Measurements from ENCODE around the gene CTBP1.
"Not testable (repeated sequence)": the region's sequence is repeated elsewhere in the genome, so short reads cannot be mapped to it uniquely, and the experiment has no call there.

The CTBP1 gene

GRCh38 chr4:1237981-1238675, 10.8 kb downstream of the CTBP1 start:
- no peak for DNase-seq (ENCODE audit: low read depth in 2 of 2)

DNA sequence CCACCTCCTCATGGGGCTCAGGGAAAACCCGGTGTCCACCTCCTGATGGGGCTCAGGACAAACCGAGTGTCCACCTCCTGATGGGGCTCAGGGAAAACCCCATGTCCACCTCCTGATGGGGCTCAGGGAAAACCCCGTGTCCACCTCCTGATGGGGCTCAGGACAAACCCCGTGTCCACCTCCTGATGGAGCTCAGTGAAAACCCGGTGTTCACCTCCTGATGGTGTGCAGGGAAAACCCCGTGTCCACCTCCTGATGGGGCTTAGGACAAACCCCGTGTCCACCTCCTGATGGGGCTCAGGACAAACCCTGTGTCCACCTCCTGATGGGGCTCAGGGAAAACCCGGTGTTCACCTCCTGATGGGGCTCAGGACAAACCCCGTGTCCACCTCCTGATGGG, 11.7 kb downstream of the CTBP1 start:
- not testable (repeated sequence) for DNase-seq (ENCODE audit: low read depth in 2 of 2)

DNA sequence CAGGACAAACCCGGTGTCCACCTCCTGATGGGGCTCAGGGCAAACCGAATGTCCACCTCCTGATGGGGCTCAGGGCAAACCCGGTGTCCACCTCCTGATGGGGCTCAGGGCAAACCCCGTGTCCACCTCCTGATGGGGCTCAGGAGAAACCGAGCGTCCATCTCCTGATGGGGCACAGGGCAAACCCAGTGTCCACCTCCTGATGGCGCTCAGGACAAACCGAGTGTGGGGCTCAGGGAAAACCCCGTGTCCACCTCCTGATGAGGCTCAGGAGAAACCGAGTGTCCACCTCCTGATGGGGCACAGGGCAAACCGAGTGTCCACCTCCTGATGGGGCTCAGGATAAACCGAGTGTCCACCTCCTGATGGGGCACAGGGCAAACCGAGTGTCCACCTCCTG, 12.1 kb downstream of the CTBP1 start:
- not testable (repeated sequence) for DNase-seq (ENCODE audit: low read depth in 2 of 2)

DNA sequence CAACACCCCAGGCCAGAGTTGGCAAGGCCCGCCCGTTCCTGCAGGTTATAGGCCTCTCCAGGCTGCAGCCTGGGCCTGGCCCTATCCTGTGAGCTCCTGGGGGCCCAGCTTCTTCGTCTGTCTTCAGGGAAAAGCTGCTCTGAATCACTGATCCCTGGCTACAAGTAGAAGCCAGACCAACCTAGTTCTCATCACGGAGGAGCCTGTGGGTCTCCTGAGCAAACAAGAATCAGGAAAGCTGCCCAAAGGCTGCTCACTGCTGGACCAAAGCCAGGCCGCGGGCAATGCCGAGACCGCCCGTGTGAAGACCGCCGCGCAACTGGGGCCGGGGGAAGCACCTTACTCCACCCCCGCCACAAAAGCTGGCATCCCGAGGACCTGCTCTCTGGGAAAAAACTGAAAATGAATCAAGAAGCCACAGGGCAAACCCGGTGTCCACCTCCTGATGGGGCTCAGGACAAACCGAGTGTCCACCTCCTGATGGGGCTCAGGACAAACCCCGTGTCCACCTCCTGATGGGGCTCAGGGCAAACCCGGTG, 12.8 kb downstream of the CTBP1 start:
- DNase-seq (ENCODE audit: low read depth in 2 of 2) = no peak

GRCh38 chr4:1235381-1236102, 13.4 kb downstream of the CTBP1 start:
- DNase-seq (ENCODE audit: low read depth in 2 of 2) = no peak

DNA sequence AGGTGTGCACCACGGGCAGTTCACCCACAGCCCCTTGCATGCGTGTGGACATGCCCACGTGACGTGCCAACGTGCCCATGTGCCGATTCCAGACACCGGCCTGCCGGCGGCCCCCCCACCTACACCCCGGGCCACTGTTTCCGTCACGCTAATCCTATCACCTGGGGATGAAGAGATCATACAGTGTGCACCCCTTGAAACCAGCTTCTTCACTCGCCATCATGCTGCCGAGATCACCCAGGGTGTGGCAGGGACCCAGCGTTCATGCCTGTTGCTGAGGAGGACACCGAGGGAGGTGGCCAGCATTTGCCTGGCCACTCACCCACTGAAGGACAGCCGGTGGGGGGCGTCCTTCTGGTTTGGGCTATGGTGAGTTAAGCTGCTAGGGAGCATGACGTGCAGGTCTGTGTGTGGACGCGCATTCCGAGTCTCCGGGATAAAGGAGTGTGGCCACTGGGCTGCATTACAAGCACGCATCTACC, 14.1 kb downstream of the CTBP1 start:
- no peak for DNase-seq (ENCODE audit: low read depth in 2 of 2)

DNA sequence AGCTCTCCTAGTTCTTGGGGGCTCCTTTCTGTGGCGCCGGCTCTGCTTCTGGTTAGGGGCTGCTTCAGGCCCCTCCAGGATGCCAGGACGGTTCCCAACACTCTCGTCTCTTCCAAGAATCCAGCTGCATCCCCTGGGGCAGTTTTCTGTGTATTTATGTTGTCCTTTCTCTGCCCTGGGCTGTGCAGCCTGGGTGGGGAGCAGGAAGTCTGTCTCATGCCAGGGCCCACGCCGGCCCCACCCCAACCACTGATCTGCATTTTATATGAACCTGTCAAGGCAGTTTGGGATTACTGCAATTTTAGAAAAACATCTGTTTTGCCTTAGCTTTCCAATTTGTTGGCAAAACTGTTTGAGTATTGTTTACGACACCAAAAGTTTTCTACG, 14.6 kb downstream of the CTBP1 start:
- no peak for DNase-seq (ENCODE audit: low read depth in 2 of 2)

DNA sequence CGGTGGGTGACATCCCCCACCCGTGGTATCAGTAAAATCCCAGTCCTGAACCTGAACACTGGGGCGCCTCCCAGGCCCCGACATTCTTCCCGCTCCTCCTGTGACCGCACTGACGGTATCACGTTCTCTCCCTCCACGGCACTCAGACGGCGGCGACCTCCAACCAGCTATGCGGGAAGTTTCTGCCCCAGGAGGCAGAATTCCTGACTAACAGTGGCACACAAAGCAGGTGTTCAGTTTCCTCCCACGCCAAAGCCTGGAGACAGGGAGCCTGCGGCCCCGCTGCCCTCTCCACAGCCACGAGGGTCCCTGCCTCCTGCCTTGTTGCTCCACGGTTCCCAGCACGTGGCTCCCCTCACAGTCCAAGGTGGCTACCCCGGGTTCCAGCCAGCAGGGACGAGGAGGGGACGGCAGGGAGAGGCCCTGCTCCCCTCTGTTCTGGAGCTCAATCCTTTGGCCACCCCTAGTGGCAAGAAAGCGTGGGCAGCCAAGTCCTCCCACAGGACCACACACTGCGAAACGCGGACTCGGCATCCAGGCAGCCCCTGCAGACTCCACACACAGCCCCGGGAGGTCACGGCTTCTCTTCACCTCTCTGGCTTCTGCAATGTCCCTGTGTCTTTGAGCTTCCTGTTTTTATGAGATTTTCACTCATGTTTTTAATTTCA, 15.2 kb downstream of the CTBP1 start:
- DNase-seq (ENCODE audit: low read depth in 2 of 2) = no peak

DNA sequence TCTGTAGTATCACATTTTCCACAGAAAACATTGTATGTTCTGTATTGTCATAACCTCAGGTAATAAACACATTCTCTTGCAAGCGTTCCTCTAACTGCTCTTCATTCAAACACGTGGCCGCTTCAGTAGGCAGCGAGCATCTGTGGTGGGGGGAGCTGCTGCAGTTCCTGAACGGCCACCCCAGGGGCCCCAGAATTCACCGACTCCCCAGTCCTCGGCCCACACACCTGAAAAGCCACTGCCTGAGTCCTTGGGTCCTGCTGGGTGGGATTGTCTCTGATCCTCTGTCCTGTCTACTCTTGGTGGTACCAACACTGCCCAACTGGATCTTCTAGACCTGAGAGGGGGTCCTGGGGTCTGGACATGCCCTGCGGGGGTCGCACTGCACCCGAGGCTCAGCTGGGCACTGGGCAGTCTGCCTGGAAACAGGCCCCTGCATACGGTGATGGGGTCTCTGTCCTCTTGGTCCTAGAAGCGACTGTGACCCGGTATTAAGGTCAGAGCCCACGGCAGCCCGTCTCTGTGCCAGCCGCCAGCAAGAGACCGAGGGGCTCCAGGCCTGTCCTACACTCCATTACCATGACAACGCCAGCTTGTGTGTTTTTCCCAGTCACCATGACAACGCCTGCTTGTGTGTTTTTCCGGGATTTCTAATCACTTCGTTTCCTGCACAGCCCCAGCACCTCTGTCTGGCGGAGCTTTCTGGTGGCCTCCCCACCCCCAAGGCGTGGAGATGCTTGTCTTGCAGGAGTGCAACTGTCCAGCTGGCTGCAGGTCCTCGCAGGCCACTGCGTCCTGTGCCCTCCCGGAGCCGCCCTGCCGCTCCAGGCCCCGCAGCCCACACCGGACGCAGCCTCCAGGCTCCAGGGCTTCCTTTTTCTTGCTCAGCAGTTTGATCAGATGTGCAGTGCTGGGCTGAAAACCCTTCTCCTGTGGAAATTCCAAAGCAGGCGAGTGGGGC, 16.0 kb downstream of the CTBP1 start:
- DNase-seq (ENCODE audit: low read depth in 2 of 2) = no peak

DNA sequence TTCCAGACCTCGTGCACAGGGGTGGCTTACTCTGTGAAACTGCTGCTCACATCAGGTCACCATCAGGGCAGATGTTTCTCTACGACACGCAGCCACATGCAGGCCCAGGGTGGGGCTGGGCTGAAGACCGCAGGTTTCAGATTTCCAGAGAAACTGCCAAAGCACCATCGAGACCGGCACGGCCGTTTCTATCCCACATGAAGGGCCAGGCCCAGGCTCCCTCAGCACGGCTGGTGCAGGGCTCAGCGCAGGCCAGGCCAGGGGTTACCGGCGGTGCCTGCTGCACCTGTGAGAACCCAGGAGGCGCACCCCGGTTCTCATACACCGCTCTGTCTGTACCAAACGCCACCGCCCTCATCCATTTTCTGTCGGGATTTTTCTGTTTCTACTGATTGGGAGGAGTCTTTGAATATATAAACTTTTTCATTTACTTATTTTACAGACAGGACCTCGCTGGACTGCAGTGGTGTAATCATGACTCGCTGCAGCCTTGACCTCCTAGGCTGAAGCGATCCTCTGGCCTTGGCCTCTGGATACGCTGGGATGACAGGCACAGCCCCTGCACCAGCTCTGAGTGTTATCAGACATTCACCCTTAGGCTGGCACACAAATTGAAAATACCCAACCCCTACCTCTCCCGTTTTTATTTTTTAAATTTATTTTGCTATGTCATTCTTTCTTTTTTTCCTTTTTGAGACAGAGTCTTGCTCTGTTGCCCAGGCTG, 17.1 kb downstream of the CTBP1 start:
- no peak for DNase-seq (ENCODE audit: low read depth in 2 of 2)

- DNase-seq (ENCODE audit: low read depth in 2 of 2) = no peak
These were observed 17.8 kb downstream of the CTBP1 start for GRCh38 chr4:1230971-1231636.

- DNase-seq (ENCODE audit: low read depth in 2 of 2) = no peak
These were observed 18.6 kb downstream of the CTBP1 start for GRCh38 chr4:1230316-1230715.

DNA sequence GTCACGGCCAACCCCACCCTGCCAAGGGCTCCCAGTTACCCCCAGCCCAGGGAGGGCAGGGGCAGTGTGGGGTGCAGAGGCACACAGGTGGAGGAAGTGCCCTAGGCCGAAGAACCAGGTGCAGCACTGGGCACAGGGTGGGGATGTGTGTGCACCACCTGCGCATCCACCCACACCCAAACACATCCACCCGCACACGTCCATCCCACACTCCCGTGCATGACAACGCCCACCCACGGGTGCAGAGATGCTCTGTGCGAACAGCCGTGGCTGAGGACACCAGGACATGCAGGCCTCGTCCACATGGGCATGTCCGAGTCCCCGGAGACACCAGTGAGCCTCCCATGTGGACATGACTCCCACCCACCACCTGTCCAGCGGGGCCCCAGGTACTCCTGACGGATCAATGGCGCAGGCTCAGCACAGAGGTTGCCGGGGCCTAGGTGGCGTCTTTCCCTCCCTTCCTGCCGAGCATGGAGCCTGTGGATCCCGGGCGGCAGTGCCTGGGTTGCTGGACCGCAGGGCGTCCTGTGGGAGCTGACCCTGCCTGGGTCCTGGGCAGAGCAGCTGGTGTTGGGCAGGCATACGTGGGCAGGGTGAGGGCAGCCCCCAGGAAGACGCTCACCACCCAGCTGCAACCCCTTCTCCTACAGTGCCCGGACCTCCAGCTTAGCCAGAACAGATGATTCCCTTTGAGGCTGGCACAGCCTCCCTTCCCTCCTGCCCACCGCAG, 19.6 kb downstream of the CTBP1 start:
- DNase-seq (ENCODE audit: low read depth in 2 of 2) = no peak

DNA sequence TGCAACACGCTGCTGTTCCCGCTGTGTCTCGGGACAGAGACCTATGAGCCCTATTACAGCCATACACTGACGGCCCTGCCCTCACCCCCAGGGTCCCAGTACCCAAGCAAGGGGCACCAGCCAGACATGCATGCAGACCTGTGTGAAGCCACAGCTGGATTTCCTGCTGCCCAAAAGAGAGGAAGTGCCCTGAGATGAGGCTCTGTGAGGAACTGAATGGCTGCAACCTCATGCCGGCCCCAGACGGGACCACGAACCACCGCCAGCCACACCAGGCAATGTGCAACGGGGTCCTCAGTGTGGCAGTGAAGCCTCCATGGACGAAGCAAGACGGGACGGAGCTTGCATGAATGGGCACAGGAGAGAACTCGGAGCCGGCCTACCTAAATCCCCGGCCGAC, 21.1 kb downstream of the CTBP1 start:
- DNase-seq (ENCODE audit: low read depth in 2 of 2) = no peak

GRCh38 chr4:1226598-1226997, 22.3 kb downstream of the CTBP1 start:
- DNase-seq (ENCODE audit: low read depth in 2 of 2) = no peak

DNA sequence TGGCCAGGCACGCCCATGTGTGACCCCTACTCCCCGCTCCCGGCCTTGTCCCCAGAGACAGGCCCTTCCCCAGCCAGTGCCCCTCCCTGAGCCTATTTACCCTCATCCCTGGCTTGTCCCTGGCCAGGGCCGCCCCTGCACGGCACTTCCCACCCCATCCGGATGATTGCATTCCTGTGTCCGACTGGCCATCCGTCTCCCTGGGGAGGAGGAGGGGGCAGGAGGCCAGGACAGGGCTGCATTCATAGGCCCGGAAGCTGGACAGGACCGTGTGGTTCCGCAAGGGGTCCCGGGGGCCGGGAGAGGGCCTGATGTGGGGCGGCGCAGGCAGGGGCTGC, 22.8 kb downstream of the CTBP1 start:
- DNase-seq (ENCODE audit: low read depth in 2 of 2) = no peak

- DNase-seq (ENCODE audit: low read depth in 2 of 2) = no peak
These were observed 23.4 kb downstream of the CTBP1 start for GRCh38 chr4:1225272-1226143.
